HG03520 (cell line): Measurements from ENCODE around the gene DCAF15.
"Not testable (repeated sequence)": the region's sequence is repeated elsewhere in the genome, so short reads cannot be mapped to it uniquely, and the experiment has no call there.

Source experiments
- ATAC-seq: cut with Tn5 transposase; IDR thresholded peaks from one replicate; pipeline ENCODE4 v1.9.1; 2021; ENCODE audit warnings: mild to moderate bottlenecking, moderate library complexity; ENCODE audit not compliant: unreplicated experiment

Gene DCAF15

GRCh38 chr19:13959141-13959961, 7.0 kb downstream of the DCAF15 start:
- no peak for ATAC-seq

GRCh38 chr19:13959962-13960862, 7.9 kb downstream of the DCAF15 start:
- no peak for ATAC-seq

- ATAC-seq = no peak
Observed at GRCh38 chr19:13960863-13961784, 8.8 kb downstream of the DCAF15 start.

GRCh38 chr19:13961826-13962698, 9.8 kb downstream of the DCAF15 start:
- no peak for ATAC-seq

GRCh38 chr19:13962699-13963602, 10.6 kb downstream of the DCAF15 start:
- no peak for ATAC-seq

- no peak for ATAC-seq
Observed at GRCh38 chr19:13963603-13964105, 11.3 kb downstream of the DCAF15 start.

- ATAC-seq = no peak
Observed at GRCh38 chr19:13964776-13965175, 12.5 kb downstream of the DCAF15 start.

- ATAC-seq = no peak
Observed at GRCh38 chr19:13965377-13965896, 13.1 kb downstream of the DCAF15 start.

GRCh38 chr19:13965926-13966683, 13.8 kb downstream of the DCAF15 start:
- no peak for ATAC-seq

GRCh38 chr19:13966684-13967128, 14.4 kb downstream of the DCAF15 start:
- ATAC-seq = no peak

- ATAC-seq = not testable (repeated sequence)
Observed at GRCh38 chr19:13967206-13967605, 14.9 kb downstream of the DCAF15 start.

GRCh38 chr19:13968383-13968935, 16.1 kb downstream of the DCAF15 start:
- no peak for ATAC-seq

GRCh38 chr19:13968999-13969398, 16.7 kb downstream of the DCAF15 start:
- ATAC-seq = no peak

GRCh38 chr19:13969897-13970296, 17.6 kb downstream of the DCAF15 start:
- ATAC-seq = no peak

GRCh38 chr19:13971868-13972267, 19.6 kb downstream of the DCAF15 start:
- ATAC-seq = not testable (repeated sequence)

- ATAC-seq = no peak
Observed at GRCh38 chr19:13972368-13973155, 20.3 kb downstream of the DCAF15 start.
